ENCODE results near the gene ISL2.

The ISL2 gene

DNA sequence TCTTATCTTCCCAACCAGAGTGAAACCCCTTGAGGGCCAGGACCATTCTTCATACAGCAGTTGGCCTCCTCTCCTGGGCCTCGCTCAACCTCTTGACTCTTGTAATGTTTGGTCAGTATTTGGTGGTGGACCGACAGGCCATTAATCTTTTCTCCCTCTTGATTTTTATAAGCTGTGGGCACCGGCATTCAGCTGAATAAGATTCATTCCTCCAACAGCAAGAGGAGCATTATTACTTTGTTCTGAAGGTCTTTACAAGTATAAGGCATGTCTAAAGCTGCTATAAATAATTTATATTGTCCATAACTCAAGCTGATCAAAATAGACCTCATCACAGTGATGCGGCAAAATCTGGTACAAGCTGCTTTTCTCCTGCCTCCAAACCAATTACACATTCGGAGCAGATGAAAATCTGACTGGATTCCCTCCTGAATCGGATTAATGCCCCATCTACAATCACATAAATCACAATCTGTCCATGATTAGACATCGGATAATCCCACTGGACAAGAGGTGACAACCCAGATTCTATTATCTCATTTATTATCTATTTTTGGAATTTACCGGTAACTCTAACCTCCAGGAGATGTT is 8.4 kb upstream of the ISL2 start:
- no peak for DNase-seq

DNA sequence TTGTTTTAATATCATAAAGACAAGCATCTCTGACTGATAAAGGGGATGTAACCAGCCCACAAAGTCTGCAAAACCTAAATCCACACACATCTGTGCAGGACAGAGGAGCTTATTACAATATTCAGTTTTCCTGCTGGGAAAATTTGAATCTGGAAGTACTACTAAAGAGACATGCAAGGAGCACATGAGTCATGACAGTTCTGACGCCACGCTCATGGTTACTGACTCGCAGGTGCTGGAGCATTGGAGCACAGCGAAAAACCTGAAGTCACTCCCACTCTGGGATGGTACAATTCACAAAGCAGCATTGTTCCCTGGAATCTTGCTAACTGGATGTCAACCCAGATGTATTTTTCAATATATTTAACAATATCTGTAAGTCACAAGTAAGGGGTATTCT is 7.6 kb upstream of the ISL2 start:
- no peak for DNase-seq

DNA sequence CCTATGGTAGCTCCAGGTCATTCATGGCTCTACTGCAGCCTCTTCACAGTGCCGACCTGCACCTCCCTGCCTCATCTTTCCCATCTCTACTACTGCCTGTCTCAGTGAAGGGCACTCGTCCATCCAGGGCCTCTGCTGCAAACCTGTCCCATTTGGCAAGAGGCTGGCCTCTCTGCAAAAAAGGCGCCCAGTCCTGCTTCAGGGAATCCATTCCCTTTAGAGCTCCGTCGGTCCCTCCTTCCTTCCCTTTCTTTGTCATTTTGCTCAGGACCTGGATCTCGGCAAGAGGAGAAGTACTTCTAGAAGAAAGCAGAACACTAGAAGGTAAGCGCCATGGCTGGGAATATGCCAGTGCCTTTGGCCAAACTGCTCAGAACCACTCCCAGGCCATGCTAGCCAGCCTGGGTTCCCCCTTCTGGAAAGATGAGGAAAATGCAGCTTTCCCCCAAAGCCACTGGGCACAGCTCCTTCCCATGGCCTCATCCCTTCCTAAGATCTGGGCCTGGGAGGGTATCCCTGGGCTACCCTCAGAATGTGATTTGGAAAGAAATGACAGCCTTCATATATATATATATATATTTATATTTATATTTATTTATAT is 6.4 kb upstream of the ISL2 start:
- DNase-seq = no peak

DNA sequence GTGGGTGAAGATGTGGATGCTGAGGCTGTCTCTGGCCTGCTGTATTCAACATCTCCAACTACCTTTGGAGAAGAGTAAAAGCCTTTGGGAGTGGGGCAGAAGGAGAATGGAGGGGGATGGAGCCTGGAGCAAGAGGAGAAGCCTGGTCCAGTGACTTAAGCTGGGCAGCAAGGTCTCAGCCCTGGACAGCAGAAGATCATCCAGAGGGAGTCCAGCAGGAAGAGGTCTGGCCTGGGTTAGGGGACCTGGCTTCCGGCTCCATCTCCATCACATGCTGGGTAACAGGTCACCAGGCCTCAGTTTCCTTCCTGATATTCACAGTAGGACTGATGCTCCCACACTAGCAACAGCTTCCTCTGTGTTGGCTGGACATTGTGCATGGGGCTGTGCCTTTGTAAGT is 3.8 kb upstream of the ISL2 start:
- no peak for DNase-seq

DNA sequence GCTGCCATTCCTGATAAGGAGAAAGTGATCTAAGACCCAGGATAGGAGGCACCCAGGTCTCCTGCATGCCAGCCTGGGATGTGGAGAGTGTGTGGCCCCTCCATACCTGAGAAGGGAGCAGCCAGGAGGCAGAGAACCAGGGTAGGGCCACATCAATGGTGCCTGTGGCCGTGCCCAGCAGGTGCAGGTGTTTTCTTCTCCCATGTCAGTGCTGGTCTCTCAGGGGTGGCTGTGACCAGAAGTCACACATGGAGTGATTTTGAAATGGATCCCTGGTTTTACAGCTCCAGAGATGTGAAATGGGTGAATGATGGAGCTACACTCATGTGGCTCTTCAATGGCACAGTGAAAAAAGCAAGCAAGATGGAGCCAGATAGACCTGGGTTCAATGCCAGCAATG is 3.3 kb upstream of the ISL2 start:
- no peak for DNase-seq

DNA sequence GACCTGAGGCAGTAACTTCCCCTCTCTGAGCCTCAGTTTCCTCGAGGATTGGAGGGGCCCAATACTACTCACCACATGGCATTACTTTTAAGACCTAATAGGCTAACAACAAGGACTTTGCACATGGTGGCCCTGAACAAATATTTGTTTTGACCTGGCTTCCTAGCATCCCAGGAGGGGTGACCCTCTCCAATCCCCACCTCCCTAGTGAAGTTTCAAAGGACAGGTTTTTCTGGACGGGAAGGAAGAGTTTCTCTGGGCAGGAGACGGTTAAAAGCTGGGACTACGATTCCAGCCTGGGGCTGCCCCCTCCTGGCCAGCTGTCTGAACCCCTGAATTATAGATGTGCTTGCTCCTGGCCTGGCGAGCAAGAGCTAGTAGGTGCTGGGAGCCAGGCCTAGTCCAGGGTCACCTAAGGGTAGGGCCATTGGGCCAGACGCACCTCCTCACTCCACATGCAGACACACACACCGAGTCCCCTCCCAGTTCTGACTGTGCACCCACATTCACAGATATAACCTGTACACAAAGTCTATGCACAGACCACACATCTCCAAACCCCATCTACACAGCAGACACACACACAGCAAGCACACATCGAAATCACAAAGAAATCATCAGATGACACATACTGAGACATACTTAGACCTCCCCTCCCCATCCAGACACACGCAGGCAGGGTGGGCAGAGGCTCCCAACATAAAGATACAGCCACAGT is 2.7 kb upstream of the ISL2 start:
- peak; percentile 15 for DNase-seq

DNA sequence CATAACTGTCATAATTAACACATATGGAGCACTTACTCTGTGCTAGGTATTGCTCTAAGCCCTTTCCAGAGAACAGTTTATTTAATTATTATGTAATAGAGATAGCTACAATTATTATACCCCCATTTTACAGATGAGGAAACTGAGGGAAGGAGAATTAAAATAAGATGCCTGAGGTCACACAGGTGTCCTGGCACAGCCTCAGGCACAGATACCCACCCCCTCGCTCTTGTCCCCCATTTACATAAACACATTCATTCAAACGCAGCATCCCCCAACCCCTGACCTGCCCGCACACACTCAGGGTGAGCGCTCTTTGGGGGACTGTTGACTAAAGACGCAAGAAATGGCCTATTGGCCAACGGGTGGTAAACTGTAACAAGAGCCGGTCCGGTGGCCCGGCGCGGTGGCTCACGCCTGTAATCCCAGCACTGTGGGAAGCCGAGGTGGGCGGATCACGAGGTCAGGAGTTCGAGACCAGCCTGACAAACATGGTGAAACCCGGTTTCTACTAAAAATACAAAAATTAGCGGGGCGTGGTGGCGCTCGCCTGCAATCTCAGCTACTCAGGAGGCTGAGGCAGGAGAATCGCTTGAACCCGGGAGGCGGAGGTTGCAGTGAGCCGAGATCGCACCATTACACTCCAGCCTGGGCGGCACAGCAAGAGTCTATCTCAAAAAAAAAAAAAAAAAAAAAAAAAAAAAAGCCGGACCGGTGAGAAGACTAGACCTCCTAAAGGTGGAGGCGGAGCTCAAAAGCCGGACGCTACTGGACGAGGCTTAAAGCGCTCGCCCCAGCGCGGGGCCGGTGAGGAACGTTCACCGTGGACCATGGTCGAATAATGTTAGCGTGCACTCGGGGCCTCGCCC is 1.9 kb upstream of the ISL2 start:
- DNase-seq = no peak

DNA sequence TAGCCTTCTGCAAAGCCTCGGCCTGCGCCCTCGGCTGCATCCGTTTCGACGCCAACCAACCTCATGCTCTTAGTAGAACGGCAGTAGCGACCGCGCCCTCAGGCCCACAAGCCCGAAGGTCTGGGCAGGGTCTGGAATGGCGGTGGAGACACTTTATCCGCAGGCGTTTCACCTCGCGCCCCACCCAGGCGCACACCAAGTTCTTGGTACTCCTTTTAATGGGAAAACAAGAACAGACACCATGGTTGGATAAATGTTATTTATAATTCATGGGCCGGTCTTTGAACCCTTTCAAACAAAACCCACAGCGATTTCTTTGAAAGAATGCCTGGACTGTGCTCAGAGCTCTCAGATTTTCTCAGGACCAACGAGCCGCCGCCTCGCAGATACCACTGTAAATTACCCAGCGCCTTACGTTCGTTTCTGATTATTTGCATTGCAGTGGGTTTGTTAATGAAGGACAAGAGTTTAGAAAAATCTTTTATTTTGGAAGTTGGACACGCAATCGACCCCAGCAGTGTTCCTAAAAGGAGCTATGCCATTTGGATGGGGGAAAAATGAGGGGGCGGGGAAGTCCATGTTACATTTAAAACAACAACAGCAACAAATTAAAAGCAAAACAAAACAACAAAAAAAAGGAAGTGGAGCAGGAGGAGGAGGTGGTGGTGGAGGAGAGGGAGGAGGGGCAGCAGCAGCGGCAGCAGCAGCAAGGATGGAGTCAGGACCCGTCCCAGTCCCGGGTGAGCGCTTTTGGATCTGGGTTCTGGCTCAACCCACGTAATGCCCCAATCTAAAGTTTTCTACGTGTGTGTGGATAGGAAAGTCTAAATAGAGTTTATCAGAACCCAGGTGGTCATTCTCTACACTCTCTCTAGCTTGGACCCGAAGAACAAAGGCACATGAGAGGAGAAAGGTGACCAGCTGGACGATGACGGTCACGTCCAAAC is 993 bp upstream of the ISL2 start:
- DNase-seq = peak; percentile 9

DNA sequence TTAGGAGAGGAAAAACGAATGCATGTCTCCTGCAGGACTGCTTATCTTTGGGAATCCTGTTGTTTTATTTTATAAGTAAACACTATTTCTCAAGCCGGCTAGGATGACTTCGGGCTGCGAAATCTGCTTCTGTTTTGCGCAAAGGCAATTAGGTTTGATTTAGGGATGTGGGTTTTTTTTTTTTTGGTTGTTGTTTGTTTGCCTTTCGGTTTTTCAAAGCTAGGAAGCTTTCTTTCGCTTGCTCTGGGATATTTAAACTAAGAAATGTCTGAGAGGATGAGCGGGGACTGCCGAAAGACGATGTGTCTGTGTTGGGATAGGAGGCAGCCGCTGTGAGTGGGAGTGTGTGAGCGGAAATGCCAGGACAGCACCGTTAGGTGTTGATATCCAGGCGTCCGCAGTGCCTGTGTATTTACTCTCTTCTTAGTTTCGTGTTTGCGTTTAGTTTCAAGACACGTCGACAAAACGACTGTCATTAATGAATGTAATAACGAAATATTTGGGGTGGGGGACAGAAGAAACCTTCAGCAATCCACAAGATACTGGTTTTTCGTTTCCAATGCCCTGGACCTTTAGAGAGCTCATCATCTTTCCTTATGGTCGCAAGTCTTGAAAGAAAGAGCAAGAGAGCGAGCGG is 604 bp downstream of the ISL2 start:
- DNase-seq = peak; percentile 30

DNA sequence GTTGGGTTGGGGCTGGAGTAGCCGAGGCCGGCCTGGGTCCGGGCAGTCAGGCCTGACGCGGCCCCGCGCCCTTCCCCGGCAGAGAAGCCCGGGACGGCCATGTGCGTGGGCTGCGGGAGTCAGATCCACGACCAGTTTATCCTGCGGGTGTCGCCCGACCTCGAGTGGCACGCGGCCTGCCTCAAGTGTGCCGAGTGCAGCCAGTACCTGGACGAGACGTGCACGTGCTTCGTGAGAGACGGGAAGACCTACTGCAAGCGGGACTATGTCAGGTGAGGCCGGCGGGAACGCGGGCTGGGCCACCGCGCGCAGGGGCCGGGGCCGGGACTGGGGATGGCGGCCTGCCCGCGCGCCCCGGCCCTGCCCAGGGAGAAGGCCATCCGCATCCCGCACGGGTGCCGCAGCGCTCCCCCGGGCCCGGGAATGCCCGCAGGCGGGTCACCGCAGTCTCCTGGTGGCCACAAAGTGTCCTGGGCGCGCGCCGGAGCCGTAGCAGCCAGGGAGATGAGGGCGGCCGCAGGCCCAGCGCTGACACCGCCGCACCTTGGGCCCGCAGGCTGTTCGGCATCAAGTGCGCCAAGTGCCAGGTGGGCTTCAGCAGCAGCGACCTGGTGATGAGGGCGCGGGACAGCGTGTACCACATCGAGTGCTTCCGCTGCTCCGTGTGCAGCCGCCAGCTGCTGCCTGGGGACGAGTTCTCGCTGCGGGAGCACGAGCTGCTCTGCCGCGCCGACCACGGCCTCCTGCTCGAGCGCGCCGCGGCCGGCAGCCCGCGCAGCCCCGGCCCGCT is 1.3 kb downstream of the ISL2 start:
- DNase-seq = peak; percentile 19

DNA sequence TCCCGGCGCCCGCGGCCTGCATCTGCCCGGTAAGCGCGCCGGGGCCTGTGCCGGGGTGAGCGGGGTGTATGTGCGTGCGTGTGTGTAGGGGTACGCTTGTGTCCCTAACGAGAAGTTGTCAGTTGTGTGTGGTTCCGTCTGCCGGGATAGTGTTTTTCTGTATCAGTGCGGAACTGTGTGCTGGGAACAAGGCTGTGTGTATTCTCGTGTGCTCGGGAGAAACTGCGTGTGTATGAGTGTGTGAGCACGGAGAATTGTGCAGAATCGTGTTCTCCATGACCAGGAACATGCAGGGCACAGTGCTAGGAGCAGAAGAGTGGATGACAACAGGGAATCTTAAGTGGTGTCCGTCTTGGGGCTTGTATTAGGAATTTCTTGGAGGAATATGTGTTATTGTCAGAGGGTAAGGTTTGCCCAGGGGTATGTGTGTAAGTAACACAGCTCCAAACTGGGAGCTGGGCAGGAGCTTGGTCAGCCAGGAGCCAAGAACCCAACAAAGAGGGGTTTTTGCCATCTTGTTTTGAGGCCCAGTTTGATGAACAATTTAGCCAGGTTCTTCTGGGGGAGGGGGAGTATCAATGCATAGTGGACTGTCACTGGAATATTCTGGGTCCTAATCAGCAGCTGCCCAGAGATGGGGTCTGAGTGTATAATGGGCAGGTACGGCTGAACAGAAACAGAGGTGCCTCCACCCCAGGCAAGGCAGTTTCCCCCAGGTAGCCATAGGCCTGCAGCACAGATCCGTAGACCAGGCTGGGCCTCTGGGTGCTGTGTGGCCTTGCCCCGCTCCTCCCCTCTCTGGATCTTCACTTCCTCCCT is 2.1 kb downstream of the ISL2 start:
- no peak for DNase-seq

DNA sequence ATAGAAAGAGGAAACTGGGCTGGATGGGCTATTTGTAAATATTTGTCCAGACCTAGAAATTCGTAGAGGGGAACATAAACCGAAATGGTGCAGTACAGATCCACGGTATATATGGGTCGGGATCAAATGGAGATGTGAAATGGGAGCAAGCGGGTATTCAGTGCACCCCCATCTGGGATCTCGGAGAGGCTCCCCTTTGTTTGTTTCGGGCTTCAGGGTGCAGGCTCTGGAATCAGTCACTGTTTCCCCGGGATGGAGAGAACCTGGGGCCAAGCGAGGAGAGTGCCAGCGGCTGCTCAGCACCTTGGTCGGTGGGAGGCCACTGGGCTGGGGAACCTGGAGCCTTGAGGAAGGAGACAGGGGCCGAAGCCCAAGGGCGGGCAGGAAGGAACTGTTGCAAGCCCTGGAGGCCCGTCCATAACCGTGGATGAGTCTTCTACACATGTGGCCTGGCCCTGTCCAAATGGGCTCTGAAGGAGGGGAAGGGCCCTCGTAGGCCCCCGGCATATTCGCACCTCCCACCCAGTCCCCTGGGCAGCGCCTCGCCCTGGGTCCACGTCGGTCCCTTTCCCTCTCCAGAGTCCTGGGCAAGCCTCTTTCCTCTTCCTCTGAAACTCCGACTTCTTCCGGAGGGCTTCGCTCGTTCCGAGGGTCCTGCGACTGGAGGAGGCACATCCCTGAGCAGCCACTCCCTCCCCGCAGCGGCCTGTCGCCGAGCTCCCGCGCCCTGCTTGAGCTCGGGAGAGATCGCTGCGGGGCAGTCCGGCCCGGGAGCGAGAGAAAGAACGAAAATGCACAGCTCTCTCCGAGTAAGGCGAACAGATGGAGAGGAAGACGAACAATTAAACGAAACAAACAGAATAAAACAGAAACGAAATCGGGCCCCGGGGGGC is 3.0 kb downstream of the ISL2 start:
- peak; percentile 11 for DNase-seq

DNA sequence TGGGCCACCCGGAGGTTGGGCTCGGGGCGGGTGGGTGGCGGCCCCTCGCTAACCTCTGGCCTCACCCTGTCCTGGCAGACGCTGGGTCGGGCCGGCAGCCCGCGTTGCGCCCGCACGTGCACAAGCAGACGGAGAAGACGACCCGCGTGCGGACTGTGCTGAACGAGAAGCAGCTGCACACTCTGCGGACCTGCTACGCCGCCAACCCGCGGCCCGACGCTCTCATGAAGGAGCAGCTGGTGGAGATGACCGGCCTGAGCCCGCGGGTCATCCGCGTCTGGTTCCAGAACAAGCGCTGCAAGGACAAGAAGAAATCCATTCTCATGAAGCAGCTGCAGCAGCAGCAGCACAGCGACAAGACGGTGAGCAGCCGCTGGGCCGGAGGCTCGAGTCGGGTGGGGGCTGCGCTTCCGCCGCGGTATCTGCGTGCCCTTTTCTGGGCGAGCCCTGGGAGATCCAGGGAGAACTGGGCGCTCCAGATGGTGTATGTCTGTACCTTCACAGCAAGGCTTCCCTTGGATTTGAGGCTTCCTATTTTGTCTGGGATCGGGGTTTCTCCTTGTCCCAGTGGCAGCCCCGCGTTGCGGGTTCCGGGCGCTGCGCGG is 3.7 kb downstream of the ISL2 start:
- peak; percentile 22 for DNase-seq

DNA sequence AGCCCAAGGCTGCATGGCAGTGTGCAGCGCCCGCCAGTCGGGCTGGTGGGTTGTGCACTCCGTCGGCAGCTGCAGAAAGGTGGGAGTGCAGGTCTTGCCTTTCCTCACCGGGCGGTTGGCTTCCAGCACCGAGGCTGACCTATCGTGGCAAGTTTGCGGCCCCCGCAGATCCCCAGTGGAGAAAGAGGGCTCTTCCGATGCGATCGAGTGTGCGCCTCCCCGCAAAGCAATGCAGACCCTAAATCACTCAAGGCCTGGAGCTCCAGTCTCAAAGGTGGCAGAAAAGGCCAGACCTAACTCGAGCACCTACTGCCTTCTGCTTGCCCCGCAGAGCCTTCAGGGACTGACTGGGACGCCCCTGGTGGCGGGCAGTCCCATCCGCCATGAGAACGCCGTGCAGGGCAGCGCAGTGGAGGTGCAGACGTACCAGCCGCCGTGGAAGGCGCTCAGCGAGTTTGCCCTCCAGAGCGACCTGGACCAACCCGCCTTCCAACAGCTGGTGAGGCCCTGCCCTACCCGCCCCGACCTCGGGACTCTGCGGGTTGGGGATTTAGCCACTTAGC is 4.3 kb downstream of the ISL2 start:
- peak; percentile 54 for DNase-seq

DNA sequence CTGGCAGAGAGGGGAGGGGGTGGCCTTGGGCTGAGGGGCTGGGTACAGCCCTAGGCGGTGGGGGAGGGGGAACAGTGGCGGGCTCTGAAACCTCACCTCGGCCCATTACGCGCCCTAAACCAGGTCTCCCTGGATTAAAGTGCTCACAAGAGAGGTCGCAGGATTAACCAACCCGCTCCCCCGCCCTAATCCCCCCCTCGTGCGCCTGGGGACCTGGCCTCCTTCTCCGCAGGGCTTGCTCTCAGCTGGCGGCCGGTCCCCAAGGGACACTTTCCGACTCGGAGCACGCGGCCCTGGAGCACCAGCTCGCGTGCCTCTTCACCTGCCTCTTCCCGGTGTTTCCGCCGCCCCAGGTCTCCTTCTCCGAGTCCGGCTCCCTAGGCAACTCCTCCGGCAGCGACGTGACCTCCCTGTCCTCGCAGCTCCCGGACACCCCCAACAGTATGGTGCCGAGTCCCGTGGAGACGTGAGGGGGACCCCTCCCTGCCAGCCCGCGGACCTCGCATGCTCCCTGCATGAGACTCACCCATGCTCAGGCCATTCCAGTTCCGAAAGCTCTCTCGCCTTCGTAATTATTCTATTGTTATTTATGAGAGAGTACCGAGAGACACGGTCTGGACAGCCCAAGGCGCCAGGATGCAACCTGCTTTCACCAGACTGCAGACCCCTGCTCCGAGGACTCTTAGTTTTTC is 4.9 kb downstream of the ISL2 start:
- no peak for DNase-seq

DNA sequence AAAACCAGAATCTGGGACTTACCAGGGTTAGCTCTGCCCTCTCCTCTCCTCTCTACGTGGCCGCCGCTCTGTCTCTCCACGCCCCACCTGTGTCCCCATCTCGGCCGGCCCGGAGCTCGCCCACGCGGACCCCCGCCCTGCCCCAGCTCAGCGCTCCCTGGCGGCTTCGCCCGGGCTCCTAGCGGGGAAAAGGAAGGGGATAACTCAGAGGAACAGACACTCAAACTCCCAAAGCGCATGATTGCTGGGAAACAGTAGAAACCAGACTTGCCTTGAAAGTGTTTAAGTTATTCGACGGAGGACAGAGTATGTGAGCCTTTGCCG is 5.4 kb downstream of the ISL2 start:
- no peak for DNase-seq

DNA sequence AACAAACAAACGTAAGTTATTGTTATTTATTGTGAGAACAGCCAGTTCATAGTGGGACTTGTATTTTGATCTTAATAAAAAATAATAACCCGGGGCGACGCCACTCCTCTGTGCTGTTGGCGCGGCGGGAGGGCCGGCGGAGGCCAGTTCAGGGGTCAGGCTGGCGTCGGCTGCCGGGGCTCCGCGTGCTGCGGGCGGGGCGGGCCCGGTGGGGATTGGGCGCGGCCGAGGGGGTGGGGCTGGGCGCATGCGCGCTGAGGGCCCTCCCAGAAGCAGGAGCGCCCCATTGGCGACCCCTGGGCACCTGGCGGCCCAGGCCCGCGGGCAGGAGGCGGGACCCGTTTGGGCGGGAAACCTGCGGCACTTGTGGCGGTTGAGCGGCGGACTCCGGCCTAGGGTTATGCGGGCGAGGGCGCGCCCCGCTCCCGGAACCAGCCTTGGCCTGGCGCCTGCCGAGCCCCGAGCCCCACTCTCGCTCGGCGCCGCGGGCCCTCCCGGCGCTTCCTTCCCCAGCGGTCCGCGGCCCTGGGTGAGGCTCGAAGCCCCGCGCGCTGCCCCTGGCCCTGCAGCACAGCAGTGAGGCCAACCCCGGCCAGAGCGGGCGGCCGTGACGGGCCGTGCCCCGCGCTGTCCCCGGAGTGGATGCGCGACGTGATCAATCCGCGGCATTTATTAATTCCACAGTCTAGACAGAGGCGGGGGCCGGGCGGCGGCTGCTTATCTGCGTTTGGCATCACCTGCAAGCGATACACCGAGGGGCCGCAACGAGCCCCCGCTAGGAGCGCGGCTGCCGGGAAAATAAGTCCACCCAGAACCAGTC is 6.0 kb downstream of the ISL2 start:
- peak; percentile 13 for DNase-seq

Measured in CD4-positive, alpha-beta T cell treated with Interleukin-12 subunit alpha and Interleukin-12 subunit beta, for 1 hour (primary cell).